ENCODE measurements around the gene PYM1.

The PYM1 gene

GRCh38 chr12:55927588-55928502 lies at the start of gene PYM1:
Gene PYM1 (minus strand): TSS chr12:55927894. CDS start chr12:55927761, 133 bp downstream.
- DNase-seq, result peak; percentile 59

- DNase-seq, result peak; percentile 26
These were observed 46.6 kb upstream of the PYM1 start for GRCh38 chr12:55974308-55974730.

- peak; percentile 99 for DNase-seq
These were observed 46.1 kb upstream of the PYM1 start, which contains the start of gene RAB5B for GRCh38 chr12:55973599-55974307. Gene RAB5B (plus strand): TSS chr12:55974078. CDS start chr12:55986961, 12,883 bp downstream.

- no peak for DNase-seq
These were observed 45.4 kb upstream of the PYM1 start for GRCh38 chr12:55972911-55973598.

GRCh38 chr12:55972456-55972855 lies 44.8 kb upstream of the PYM1 start:
- DNase-seq, result no peak

- DNase-seq, result no peak
These were observed 44.3 kb upstream of the PYM1 start for GRCh38 chr12:55972042-55972441.

- no peak for DNase-seq
These were observed 43.1 kb upstream of the PYM1 start for GRCh38 chr12:55970775-55971174.

GRCh38 chr12:55969356-55969755 lies 41.7 kb upstream of the PYM1 start:
- DNase-seq, result no peak

- peak; percentile 89 for DNase-seq
These were observed 39.0 kb upstream of the PYM1 start, which contains the start of gene CDK2 for GRCh38 chr12:55966408-55967281. Gene CDK2 (plus strand): TSS chr12:55966830. CDS start chr12:55967009, 179 bp downstream.

GRCh38 chr12:55965941-55966407 lies 38.3 kb upstream of the PYM1 start, which contains the start of gene PMEL:
Gene PMEL (minus strand): TSS chr12:55966042. CDS start chr12:55966011, 31 bp downstream.
- no peak for DNase-seq

GRCh38 chr12:55965240-55965639 lies 37.5 kb upstream of the PYM1 start:
- no peak for DNase-seq

- no peak for DNase-seq
These were observed 36.1 kb upstream of the PYM1 start for GRCh38 chr12:55963760-55964159.

- DNase-seq, result no peak
These were observed 29.6 kb upstream of the PYM1 start for GRCh38 chr12:55957106-55957859.

- peak; percentile 61 for DNase-seq
These were observed 28.3 kb upstream of the PYM1 start for GRCh38 chr12:55955800-55956508.

- no peak for DNase-seq
These were observed 27.6 kb upstream of the PYM1 start for GRCh38 chr12:55955344-55955743.

GRCh38 chr12:55946553-55946952 lies 18.9 kb upstream of the PYM1 start:
- no peak for DNase-seq

GRCh38 chr12:55942577-55943136 lies 15.0 kb upstream of the PYM1 start:
- no peak for DNase-seq

GRCh38 chr12:55942055-55942454 lies 14.4 kb upstream of the PYM1 start:
- DNase-seq, result no peak

- peak; percentile 83 for DNase-seq
These were observed 12.5 kb upstream of the PYM1 start for GRCh38 chr12:55940065-55940732.

All from activated naive CD4-positive, alpha-beta T cell treated with anti-CD3 and anti-CD28 coated beads, Interleukin-2, amount 50 U/mL, for 16 hours (primary cell).